H1 (cell line): ENCODE data around the gene SNX13.

ENCODE experiments used
- BRCA1 ChIP-seq: IDR thresholded peaks from 2 replicates; pipeline ENCODE4 v1.6.1; 2012; ENCODE audit warnings: low read depth, low read length, improper control_type of control experiment
- CTCF ChIP-seq, 3 experiments: IDR thresholded peaks; 1 replicate in 2 of 3; 2 replicates in 1 of 3; pipeline versions ENCODE4 v1.5.1 to v1.6.1; 2011; ENCODE audit warnings: low read length in 3 of 3, mild to moderate bottlenecking in 3 of 3, inconsistent platforms in 2 of 3, low read depth in 1 of 3, moderate library complexity in 1 of 3; ENCODE audit not compliant: insufficient read depth in 1 of 3; ENCODE audit errors: control extremely low read depth in 1 of 3
- MAFK ChIP-seq: IDR thresholded peaks from 2 replicates; pipeline ENCODE4 v1.6.1; 2012; ENCODE audit warnings: low read depth, mild to moderate bottlenecking, improper control_type of control experiment, low read length
- MAX ChIP-seq: IDR thresholded peaks from 2 replicates; pipeline ENCODE4 v1.6.1; 2012; ENCODE audit warnings: inconsistent platforms
- SP2 ChIP-seq: IDR thresholded peaks from 2 replicates; pipeline ENCODE4 v1.6.1; 2012; ENCODE audit warnings: mild to moderate bottlenecking, low read length, inconsistent platforms

- no peak for TF ChIP-seq MAX
- TF ChIP-seq CTCF (IDR thresholded peaks at IDR 0.05; ENCODE audit: control extremely low read depth in 1 of 3, insufficient read depth in 1 of 3, low read depth in 1 of 3, low read length in 3 of 3): no peak
- no peak for TF ChIP-seq MAFK
- TF ChIP-seq BRCA1: no peak
- no peak for TF ChIP-seq SP2
Measured at GRCh38 chr7:17913250-17913649, 27.0 kb downstream of the SNX13 start.
